Suprapubic skin (tissue), 4 donors: ENCODE measurements around the gene RCOR3. TPM values are rescaled to one million over a fixed set of nuclear protein-coding genes. Genes with fewer than 3 reads are reported as not detected.

ENCODE experiments used
- DNase-seq, 2 donors: peaks; one replicate each; pipeline ENCODE4 v3.0.0-alpha.2; 2019; ENCODE audit warnings: low spot score in 2 of 2
- H3K27ac ChIP-seq: fragments of 200-600 bp; sonication (generic); one replicate; pipeline ENCODE4 v1.5.1; 2019
- H3K27me3 ChIP-seq: fragments of 200-600 bp; sonication (generic); one replicate; pipeline ENCODE4 v1.5.1; 2019
- H3K36me3 ChIP-seq: fragments of 200-600 bp; sonication (generic); one replicate; pipeline ENCODE4 v1.5.1; 2019
- H3K4me1 ChIP-seq: fragments of 200-600 bp; sonication (generic); one replicate; pipeline ENCODE4 v1.5.1; 2019
- H3K4me3 ChIP-seq: fragments of 200-600 bp; sonication (generic); one replicate; pipeline ENCODE4 v1.5.1; 2019; ENCODE audit warnings: mild to moderate bottlenecking
- H3K9me3 ChIP-seq: fragments of 200-600 bp; sonication (generic); one replicate; pipeline ENCODE4 v1.5.1; 2019
- EP300 ChIP-seq: sonication (generic); formaldehyde crosslinking; IDR thresholded peaks from one replicate; pipeline ENCODE4 v1.6.1; 2017; ENCODE audit warnings: antibody characterized with exemption
- POLR2A ChIP-seq, 2 donors: fragments of 450-650 bp; IDR thresholded peaks; one replicate each; pipeline ENCODE4 v1.6.1; 2017; ENCODE audit warnings: antibody characterized with exemption in 2 of 2, mild to moderate bottlenecking in 2 of 2, moderate library complexity in 2 of 2
- POLR2AphosphoS5 ChIP-seq, 3 donors: sonication (generic); formaldehyde crosslinking; IDR thresholded peaks; one replicate each; pipeline ENCODE4 v1.6.1; 2017; ENCODE audit warnings: antibody characterized with exemption in 3 of 3
- WGBS: methylation state at CpG from one replicate; pipeline ENCODE4 v1.1.5; 2018; 5-methylcytosine and 5-hydroxymethylcytosine counted together
- total RNA-seq, 4 donors: library from RNA; depleted of rRNA; stranded (reverse); fragments of >200 nt; gene quantifications; one replicate each; pipeline ENCODE4 v1.1.0, GENCODE V29; 2016
- TF ChIP-seq, protein P1 (sequence below), 2 donors: fragments of 200-600 bp in 1 of 2; fragments of 450-650 bp in 1 of 2; sonication (generic) in 1 of 2; IDR thresholded peaks; one replicate each; pipeline ENCODE4 v1.5.1; 2016 to 2019; ENCODE audit warnings: antibody characterized with exemption in 2 of 2, mild to moderate bottlenecking in 1 of 2, moderate library complexity in 1 of 2

The RCOR3 gene
- total RNA-seq, 4 donors from 2014 or later: 24.9 to 151 (median 42.9) TPM

DNA sequence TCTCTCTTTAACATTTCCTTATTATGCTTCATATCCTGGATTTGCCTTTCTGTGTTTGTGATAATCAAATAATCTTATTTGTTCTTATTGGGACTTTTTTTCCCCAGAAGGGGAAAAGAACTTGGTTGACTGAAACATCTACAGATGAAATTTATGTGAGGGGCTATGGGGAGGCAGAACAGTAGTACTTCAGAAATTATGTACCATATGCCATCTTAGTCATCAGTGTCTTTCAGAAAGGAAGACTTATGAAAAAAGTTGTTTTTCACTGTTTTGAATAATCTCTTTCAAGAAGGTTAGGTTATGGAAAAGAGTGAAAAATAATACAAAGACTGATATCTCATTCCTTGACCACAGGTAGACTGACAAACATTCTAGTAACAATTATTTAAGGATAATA, 37.2 kb downstream of the RCOR3 start:
- H3K4me1 ChIP-seq: no peaks in the 10 kb centered on the region
- H3K9me3 ChIP-seq: no peaks in the 10 kb centered on the region
- no peak overlapping the region for H3K27ac ChIP-seq
- H3K36me3 ChIP-seq: peaks cover 77% of the 10 kb centered on the region
- TF ChIP-seq, protein P1, sequence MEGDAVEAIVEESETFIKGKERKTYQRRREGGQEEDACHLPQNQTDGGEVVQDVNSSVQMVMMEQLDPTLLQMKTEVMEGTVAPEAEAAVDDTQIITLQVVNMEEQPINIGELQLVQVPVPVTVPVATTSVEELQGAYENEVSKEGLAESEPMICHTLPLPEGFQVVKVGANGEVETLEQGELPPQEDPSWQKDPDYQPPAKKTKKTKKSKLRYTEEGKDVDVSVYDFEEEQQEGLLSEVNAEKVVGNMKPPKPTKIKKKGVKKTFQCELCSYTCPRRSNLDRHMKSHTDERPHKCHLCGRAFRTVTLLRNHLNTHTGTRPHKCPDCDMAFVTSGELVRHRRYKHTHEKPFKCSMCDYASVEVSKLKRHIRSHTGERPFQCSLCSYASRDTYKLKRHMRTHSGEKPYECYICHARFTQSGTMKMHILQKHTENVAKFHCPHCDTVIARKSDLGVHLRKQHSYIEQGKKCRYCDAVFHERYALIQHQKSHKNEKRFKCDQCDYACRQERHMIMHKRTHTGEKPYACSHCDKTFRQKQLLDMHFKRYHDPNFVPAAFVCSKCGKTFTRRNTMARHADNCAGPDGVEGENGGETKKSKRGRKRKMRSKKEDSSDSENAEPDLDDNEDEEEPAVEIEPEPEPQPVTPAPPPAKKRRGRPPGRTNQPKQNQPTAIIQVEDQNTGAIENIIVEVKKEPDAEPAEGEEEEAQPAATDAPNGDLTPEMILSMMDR (IDR thresholded peaks at IDR 0.05): no peak
- TF ChIP-seq POLR2A (IDR thresholded peaks at IDR 0.05) (no peak), EP300 (no peak), POLR2AphosphoS5 (IDR thresholded peaks at IDR 0.05) (no peak)
- H3K27me3 ChIP-seq: no peaks in the 10 kb centered on the region
- H3K4me3 ChIP-seq: no peak overlapping the region
- no peak for DNase-seq

DNA sequence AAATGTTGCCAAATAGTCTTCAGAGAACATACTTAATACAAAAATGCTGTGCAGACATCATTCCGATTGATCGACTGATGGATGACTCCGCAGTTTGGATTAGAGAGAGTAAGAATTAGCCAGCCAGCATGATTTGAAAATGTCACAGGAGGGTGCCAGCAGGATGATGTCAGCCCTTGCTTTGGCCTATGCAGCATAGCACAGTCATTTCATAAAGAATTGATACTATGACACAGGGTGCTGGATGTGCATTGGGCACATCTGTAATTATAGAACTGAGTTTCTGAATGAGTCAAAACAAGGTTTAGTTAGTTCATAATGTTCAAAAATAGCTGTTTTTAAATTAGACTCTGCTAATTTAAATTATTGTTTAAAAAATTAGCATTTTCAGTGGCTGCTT, 45.9 kb downstream of the RCOR3 start:
- Histone ChIP-seq H3K27me3 (no peaks in the 10 kb centered on the region), H3K27ac (no peak overlapping the region), H3K4me3 (no peak overlapping the region), H3K4me1 (no peaks in the 10 kb centered on the region), H3K9me3 (no peaks in the 10 kb centered on the region), H3K36me3 (peaks cover 55% of the 10 kb centered on the region)
- 72% methylated on average over 3 of the region's 3 CpGs for WGBS
- TF ChIP-seq POLR2AphosphoS5 (IDR thresholded peaks at IDR 0.05): no peak
- TF ChIP-seq, protein P1 (IDR thresholded peaks at IDR 0.05): no peak
- no peak for TF ChIP-seq POLR2A (IDR thresholded peaks at IDR 0.05)
- no peak for TF ChIP-seq EP300
- DNase-seq: no peak

DNA sequence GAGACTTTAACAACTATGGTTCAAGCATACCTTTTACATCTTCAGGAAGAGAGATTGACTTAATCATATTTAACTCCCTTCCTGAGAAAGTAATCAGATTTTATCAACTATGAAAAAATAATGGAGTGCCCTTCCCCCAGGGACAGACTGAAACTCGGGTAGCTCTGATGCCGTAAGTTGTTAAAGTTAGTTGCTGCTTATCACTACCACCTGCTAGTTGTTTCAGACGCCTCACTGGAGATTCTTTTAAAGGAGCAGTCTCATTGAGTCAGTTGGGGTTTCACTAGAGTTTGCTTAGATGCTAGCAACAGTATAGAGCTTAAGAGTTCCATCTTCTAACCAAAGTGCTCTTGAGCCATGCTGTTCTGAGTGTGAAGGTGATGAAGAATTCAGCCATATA, 50.5 kb downstream of the RCOR3 start:
- no peak for TF ChIP-seq POLR2A (IDR thresholded peaks at IDR 0.05)
- TF ChIP-seq, protein P1 (IDR thresholded peaks at IDR 0.05): no peak
- no peak for TF ChIP-seq POLR2AphosphoS5 (IDR thresholded peaks at IDR 0.05)
- no peak for TF ChIP-seq EP300
- Histone ChIP-seq H3K36me3 (peaks cover 41% of the 10 kb centered on the region), H3K27me3 (no peaks in the 10 kb centered on the region), H3K9me3 (no peaks in the 10 kb centered on the region), H3K4me3 (no peak overlapping the region), H3K27ac (no peak overlapping the region), H3K4me1 (no peaks in the 10 kb centered on the region)
- whole genome bisulfite sequencing: 72% methylated on average over 3 of the region's 3 CpGs
- no peak for DNase-seq

DNA sequence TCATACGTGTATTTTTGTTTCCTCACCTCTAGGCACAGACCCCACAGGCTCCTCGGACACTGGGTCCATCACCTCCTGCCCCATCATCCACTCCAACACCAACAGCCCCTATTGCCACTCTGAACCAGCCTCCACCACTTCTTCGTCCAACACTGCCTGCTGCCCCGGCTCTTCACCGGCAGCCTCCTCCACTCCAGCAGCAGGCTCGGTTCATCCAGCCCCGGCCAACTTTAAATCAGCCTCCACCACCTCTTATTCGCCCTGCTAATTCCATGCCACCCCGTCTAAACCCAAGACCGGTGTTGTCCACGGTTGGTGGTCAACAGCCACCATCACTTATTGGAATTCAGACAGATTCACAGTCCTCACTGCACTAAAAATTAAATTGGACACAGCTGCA, 54.2 kb downstream of the RCOR3 start:
- H3K4me3 ChIP-seq: no peak overlapping the region
- no peak for DNase-seq
- 94% methylated on average over 11 of the region's 11 CpGs for WGBS
- H3K9me3 ChIP-seq: no peaks in the 10 kb centered on the region
- no peaks in the 10 kb centered on the region for H3K27me3 ChIP-seq
- TF ChIP-seq, protein P1 (IDR thresholded peaks at IDR 0.05): no peak
- H3K27ac ChIP-seq: no peak overlapping the region
- H3K4me1 ChIP-seq: no peaks in the 10 kb centered on the region
- peaks cover 50% of the 10 kb centered on the region for H3K36me3 ChIP-seq

DNA sequence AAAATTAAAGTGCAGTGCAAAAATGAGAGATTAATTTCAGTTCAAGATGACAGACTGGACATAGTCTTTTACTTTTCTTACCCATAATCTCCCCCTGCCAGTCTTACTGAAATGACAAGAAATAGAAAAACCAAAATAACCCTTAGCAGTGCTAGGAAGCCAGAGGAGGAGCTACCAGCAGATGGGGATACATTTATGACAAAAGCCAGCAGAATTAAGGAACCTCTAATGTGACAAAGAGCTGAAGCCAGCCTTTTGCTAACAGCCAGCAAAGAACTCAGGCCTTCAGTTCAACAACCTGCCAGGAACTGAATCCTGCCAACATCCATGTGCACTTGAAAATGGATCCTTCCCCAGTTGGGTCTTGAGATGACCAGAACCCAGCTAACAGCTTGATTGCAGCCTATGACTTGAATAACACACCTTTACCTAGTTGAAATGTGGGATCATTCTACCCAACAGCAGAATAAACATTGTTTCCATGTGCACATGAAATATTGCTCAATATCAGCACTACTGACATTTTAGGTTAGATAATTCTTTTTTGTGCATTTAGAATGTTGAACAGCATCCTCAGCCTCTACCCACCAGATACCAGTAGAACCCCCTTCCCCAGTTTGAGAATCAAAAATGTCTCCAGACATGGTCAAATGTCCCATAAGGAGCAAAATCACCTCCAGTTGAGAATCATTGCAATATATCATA, 59.6 kb downstream of the RCOR3 start:
- H3K4me1 ChIP-seq: no peaks in the 10 kb centered on the region
- no peak for DNase-seq
- no peaks in the 10 kb centered on the region for H3K9me3 ChIP-seq
- TF ChIP-seq POLR2AphosphoS5 (IDR thresholded peaks at IDR 0.05) (no peak), EP300 (no peak), POLR2A (IDR thresholded peaks at IDR 0.05) (no peak)
- TF ChIP-seq, protein P1 (IDR thresholded peaks at IDR 0.05): no peak
- H3K36me3 ChIP-seq: peaks cover 28% of the 10 kb centered on the region
- no peaks in the 10 kb centered on the region for H3K27me3 ChIP-seq
- H3K27ac ChIP-seq: no peak overlapping the region
- H3K4me3 ChIP-seq: no peak overlapping the region
